PC-3 (cell line): Measurements from ENCODE around the gene CFAP161.

Source experiments
- EZH2 ChIP-seq: fragments of 300-600 bp; sonication (generic); IDR thresholded peaks from one replicate; pipeline ENCODE4 v1.6.1; 2017; ENCODE audit warnings: antibody characterized with exemption, mild to moderate bottlenecking, low read length; ENCODE audit not compliant: unreplicated experiment
- EZH2phosphoT487 ChIP-seq: fragments of 300-600 bp; sonication (generic); IDR thresholded peaks from 2 replicates; pipeline ENCODE4 v1.6.1; 2018; ENCODE audit warnings: mild to moderate bottlenecking, antibody characterized with exemption, low read length, borderline replicate concordance
- TF ChIP-seq, protein P1 (sequence below): fragments of 300-600 bp; sonication (generic); conservative IDR thresholded peaks from 2 replicates; pipeline ENCODE4 v1.5.1; 2017; ENCODE audit warnings: antibody characterized with exemption, low read depth, mild to moderate bottlenecking, low read length

DNA sequence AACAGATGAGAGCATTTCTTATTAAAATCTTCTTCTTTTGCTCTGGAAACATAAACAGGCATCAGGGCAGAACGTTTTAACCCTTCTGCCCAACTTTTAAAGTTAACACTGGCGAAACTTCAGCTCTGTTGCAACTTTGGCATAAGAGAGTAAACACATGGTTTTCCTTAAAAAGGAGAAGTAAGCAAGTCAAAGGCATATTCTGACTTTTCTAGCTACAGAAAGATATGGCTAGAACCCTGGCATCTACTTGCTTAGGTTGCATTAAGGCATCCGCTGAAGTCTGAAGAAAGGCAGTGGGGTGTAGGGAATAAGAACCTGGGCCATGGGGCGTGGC is 49.3 kb downstream of the CFAP161 start:
- TF ChIP-seq, protein P1, sequence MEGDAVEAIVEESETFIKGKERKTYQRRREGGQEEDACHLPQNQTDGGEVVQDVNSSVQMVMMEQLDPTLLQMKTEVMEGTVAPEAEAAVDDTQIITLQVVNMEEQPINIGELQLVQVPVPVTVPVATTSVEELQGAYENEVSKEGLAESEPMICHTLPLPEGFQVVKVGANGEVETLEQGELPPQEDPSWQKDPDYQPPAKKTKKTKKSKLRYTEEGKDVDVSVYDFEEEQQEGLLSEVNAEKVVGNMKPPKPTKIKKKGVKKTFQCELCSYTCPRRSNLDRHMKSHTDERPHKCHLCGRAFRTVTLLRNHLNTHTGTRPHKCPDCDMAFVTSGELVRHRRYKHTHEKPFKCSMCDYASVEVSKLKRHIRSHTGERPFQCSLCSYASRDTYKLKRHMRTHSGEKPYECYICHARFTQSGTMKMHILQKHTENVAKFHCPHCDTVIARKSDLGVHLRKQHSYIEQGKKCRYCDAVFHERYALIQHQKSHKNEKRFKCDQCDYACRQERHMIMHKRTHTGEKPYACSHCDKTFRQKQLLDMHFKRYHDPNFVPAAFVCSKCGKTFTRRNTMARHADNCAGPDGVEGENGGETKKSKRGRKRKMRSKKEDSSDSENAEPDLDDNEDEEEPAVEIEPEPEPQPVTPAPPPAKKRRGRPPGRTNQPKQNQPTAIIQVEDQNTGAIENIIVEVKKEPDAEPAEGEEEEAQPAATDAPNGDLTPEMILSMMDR: no peak
- no peak for TF ChIP-seq EZH2
- TF ChIP-seq EZH2phosphoT487: no peak
